ENCODE measurements around the gene ABCG1.

The ABCG1 gene

DNA sequence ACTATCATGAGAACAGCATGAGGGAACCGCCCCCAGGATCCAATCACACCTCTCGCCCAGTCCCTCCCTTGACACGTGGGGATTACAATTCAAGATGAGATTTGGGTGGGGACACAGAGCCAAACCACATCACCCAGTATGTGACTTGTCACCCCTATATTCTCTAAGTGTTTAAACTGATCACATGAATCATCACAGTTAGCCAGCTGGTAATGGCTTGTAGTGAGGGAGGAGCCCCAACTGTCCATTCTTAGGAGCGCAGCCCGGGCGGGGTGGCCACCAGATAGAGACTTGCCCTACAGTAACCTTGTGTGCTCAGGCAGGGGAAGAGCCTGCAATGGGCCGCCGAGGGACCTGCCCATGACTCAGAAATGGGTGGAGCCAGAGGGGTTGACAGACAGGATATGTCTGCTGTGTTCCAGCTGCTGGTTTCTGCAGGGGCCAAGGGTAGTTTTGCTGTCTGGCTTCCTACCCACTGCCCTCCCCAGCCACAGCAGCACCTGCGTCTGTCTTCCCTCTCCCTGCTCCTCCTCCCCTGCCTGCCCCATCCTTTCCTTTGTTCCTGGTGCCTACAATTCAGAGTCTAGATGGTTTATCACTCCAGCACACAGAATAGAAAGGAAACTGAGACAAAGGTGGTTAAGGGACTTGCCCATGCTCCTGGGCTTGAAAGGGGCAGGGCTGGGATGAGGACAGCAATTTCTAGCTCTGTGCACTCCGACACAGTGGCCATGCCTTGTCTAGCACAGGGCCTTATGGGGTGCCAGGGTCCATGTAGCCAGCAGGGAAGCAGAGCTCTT lies 9.2 kb downstream of the ABCG1 start:
- peak; percentile 98 for DNase-seq (ENCODE audit: insufficient read length, low spot score)
- TF ChIP-seq POLR2A (IDR thresholded peaks at IDR 0.05; ENCODE audit: low read depth, low read length), result no peak
- no peak for FAIRE-seq

DNA sequence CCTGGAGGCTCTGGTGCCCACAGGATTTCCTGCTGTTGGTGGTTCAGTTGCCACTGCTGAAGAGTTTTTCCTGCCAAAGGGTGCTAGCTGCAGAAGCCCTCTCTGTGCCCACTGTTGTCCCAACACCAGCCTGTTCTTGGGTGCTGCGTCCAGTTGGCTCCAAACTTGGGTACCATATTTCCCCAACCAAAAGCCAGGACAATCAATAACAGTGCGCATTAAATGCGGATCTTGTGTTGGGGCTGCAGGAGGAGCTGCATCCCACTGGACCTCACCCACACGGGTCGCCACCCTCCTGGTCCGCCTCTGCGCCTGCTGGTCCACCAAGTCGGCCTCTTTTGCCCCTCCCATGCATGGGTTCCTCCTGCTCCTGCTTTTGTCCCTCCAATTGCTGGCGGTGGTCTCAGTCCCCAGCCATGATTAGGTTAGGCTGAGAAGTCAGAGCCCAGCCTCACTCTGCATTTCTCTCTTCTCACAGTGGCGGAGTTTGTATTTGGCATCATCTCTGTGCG lies 9.8 kb downstream of the ABCG1 start:
- TF ChIP-seq POLR2A (IDR thresholded peaks at IDR 0.05; ENCODE audit: low read depth, low read length), result no peak
- no peak for FAIRE-seq

DNA sequence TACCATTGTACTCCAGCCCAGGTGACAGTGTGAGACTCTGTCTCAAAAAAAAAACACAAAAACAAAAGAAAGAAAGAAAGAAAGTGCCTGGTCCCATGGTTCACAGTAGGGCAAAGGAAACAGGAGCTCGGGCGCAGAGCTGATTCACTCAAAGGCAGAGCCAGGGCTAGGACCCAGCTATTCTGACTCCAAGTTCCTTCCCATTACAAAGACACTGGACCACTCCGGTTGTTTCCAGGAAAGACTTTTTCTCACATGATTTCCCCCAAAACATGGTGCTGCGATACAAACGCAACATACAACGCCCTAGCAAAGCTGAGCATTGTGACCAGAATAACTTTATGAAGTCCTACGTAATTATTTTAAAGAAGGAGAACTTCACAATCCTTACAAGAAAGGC lies 10.7 kb downstream of the ABCG1 start:
- DNase-seq (ENCODE audit: insufficient read length, low spot score) (no peak), FAIRE-seq (no peak)
- no peak for TF ChIP-seq POLR2A (IDR thresholded peaks at IDR 0.05; ENCODE audit: low read depth, low read length)

More for the DNA sequence above, 9.8 kb downstream of the ABCG1 start:
- DNase-seq (ENCODE audit: insufficient read length, low spot score), result no peak

GRCh38 chr21:42230178-42230577 lies 11.2 kb downstream of the ABCG1 start:
- FAIRE-seq (no peak), DNase-seq (ENCODE audit: insufficient read length, low spot score) (no peak)
- TF ChIP-seq POLR2A (IDR thresholded peaks at IDR 0.05; ENCODE audit: low read depth, low read length), result no peak

- TF ChIP-seq POLR2A (IDR thresholded peaks at IDR 0.05; ENCODE audit: low read depth, low read length), result no peak
- DNase-seq (ENCODE audit: insufficient read length, low spot score), result no peak
- FAIRE-seq, result no peak
Observed at GRCh38 chr21:42230636-42231035, 11.7 kb downstream of the ABCG1 start.

- no peak for TF ChIP-seq POLR2A (IDR thresholded peaks at IDR 0.05; ENCODE audit: low read depth, low read length)
- no peak for FAIRE-seq
Observed at GRCh38 chr21:42231756-42232155, 12.8 kb downstream of the ABCG1 start.

DNA sequence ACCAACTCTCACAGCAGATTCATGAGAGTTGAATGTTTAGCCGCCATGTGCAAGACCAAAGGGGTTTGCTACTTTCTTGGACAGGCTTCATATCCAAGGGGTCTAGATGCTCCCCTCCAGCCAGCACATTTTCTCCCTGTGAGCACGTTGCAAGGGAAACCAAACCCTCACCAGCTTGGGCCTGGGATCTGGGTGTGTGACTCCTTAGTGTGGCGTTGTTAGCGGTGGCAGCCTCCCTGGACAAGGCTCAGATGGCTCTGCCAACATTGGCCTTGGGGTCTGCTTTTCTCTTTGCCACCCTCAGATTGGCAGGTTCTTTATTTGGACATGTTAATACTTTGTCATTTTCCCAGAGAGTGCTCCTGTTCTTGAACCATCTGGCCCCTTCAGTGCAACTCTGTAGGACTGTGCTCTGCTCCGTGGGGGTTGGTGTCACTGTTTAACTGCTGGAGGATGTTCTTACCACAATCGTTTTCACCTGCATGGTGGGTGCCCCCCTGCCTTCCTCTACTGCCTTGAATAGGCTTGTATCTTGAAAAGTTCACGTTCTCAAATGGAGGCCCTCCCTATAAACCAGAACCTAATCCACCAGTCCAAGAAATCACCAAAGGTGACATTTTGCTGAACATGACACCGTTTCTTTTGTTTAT lies 13.4 kb downstream of the ABCG1 start:
- no peak for TF ChIP-seq POLR2A (IDR thresholded peaks at IDR 0.05; ENCODE audit: low read depth, low read length)
- no peak for FAIRE-seq

More at GRCh38 chr21:42231756-42232155, 12.8 kb downstream of the ABCG1 start:
- no peak for DNase-seq (ENCODE audit: insufficient read length, low spot score)

DNA sequence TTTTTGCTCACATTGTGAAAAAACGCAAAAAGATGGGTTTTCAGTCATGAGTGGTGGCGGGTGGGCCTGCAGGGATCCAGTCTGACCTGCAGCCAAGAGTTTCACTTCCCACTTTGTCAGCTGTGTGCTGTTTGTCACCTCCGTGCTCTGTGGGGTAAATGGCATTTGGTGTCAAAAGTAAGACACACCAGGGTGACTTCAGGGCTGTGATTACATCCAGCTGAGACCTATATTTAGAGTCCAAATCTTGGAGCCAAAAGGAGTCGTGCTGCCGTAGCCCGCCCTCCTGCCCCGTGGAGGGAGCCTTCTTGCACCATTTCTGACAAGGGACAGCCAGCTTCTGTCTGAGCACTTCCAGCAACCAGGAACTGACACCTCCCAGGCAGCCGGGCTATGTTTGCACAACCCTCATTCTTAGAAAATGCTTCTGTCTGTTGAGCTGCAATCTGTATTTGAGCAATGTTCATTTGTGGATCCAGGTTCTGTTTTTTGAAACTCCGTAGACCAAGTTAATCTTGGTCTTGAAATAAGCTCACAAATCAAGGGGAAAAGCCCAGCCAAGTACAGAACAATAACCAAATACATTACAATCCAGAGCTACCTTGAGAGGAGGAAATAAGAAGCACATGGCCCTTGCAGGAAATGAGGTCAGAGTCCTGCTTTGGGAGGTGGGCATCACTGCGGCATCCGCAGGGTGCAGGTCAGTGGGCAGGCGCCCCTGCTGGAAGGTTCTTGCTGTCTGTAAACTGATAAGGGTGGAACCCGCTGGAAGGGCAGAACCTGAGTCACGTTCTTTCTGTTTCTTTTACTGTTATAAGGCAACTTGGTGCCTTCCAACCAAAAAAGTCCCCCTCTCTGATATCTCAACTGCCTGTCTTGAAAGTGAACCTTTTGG lies 14.4 kb downstream of the ABCG1 start:
- no peak for DNase-seq (ENCODE audit: insufficient read length, low spot score)
- no peak for FAIRE-seq

More for the DNA sequence above, 13.4 kb downstream of the ABCG1 start:
- no peak for DNase-seq (ENCODE audit: insufficient read length, low spot score)

DNA sequence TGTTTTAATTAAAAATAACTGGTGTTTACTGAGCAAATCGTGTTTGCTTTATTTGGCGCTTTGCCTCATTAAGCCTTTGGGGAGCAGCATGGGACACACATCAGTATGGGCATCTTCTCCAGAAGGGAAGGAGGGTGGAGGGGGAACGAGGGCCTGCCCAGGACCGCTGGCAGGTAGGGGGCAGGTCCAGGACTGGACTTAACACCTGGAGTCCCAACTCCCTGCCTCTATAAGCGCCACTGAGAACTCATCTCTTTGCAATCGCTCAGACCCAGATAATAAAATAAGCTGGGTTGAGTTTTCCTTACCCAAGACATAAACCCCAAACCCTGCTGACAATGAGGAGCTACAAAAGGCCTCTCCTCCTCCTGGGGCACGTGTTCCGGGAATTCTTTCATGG lies 15.1 kb downstream of the ABCG1 start:
- TF ChIP-seq POLR2A (IDR thresholded peaks at IDR 0.05; ENCODE audit: low read depth, low read length), result no peak
- no peak for DNase-seq (ENCODE audit: insufficient read length, low spot score)
- FAIRE-seq, result no peak

More for the DNA sequence above, 14.4 kb downstream of the ABCG1 start:
- no peak for TF ChIP-seq POLR2A (IDR thresholded peaks at IDR 0.05; ENCODE audit: low read depth, low read length)

DNA sequence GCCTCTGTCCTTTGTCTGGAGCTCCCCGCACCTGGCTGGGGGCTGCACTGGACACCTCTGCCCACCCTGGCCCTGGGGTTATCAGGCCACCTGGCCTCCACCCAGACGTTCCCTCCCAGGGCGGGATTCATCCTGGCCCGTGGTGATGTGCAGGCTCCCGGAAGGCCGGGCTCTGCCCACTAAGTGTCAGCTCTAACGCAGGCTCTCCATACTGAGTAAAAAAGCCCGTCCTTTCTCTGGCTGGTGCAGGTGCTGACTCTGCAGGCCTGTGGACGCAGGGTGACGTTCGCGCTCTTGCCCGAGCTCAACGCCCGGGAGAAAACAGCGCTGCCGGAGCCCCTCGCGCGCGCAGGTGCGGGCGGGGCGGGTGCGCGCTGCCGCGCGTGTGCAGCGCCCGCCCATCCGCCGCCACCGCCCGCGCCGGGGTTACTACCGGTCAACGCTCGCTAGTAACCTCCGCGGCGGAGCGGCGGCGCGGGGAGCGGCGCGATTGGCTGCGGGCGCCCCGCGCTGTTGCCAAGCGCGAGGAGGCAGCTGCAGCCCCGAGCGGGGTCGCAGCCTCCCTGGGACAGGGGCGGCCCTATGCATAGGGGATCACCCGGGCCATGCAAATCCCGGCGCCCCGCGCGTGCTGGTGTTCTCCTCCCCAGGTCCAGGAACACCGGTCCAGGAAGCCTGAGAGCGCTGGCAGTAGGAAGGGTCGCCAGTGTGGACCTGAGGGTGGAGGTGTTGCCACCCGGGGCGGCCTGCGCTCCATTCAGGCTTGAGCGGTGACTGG lies 15.7 kb downstream of the ABCG1 start:
- no peak for TF ChIP-seq POLR2A (IDR thresholded peaks at IDR 0.05; ENCODE audit: low read depth, low read length)
- DNase-seq (ENCODE audit: insufficient read length, low spot score) (no peak), FAIRE-seq (no peak)

- FAIRE-seq, result no peak
- TF ChIP-seq POLR2A (IDR thresholded peaks at IDR 0.05; ENCODE audit: low read depth, low read length), result no peak
- DNase-seq (ENCODE audit: insufficient read length, low spot score), result no peak
Observed at GRCh38 chr21:42235593-42235992, 16.7 kb downstream of the ABCG1 start.

DNA sequence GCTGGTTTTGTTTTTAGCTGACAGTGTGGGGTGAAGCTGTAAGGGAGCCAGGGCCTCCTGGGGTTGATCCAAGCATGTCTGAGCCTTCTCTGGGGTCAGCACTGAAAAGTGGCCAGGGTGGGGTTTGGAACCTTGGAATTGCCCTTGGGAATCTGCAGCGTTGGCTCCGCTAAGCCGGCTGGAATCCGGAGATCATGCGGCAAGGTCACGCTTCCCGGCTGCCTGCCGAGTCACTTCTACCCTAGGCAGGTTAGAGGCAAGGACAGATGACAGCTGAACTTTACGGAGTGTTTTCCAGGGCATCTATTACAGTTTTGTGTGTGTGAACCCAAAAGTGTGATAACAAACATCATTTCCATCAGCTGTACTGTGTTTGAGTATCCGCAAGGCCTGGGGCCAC lies 17.1 kb downstream of the ABCG1 start:
- no peak for DNase-seq (ENCODE audit: insufficient read length, low spot score)
- FAIRE-seq, result no peak
- no peak for TF ChIP-seq POLR2A (IDR thresholded peaks at IDR 0.05; ENCODE audit: low read depth, low read length)

- FAIRE-seq, result no peak
- DNase-seq (ENCODE audit: insufficient read length, low spot score), result no peak
- TF ChIP-seq POLR2A (IDR thresholded peaks at IDR 0.05; ENCODE audit: low read depth, low read length), result no peak
Observed at GRCh38 chr21:42236693-42237092, 17.8 kb downstream of the ABCG1 start.

Data from H54 (cell line).